Activated CD8-positive, alpha-beta memory T cell treated with anti-CD3 and anti-CD28 coated beads for 48 hours (primary cell): ENCODE measurements around the gene MINK1.
A peak's percentile ranks its signal among the peaks of the same experiment; 100 is the strongest.
"Not testable (repeated sequence)": the region's sequence is repeated elsewhere in the genome, so short reads cannot be mapped to it uniquely, and the experiment has no call there.

Source experiments
- DNase-seq, 3 experiments: peaks; one replicate each; pipeline ENCODE4 v3.0.0-alpha.2; 2020; ENCODE audit warnings: low read depth in 2 of 3, low spot score in 2 of 3

The MINK1 gene

GRCh38 chr17:4810696-4811290 is 22.3 kb upstream of the MINK1 start:
- DNase-seq: no peak

- DNase-seq: no peak
These were observed 21.7 kb upstream of the MINK1 start for GRCh38 chr17:4811471-4811870.

GRCh38 chr17:4812690-4813089 is 20.4 kb upstream of the MINK1 start:
- no peak for DNase-seq

- no peak for DNase-seq
These were observed 18.0 kb upstream of the MINK1 start for GRCh38 chr17:4815043-4815675.

- no peak for DNase-seq
These were observed 16.3 kb upstream of the MINK1 start for GRCh38 chr17:4816826-4817225.

- DNase-seq: no peak
These were observed 14.9 kb upstream of the MINK1 start for GRCh38 chr17:4818276-4818675.

GRCh38 chr17:4822835-4823234 is 10.3 kb upstream of the MINK1 start:
- DNase-seq: no peak

- no peak for DNase-seq
These were observed 9.6 kb upstream of the MINK1 start for GRCh38 chr17:4823373-4824089.

- DNase-seq: no peak
These were observed 5.7 kb upstream of the MINK1 start for GRCh38 chr17:4827399-4827798.

GRCh38 chr17:4832829-4833177 is 337 bp upstream of the MINK1 start:
- DNase-seq: not testable (repeated sequence)

GRCh38 chr17:4833941-4834680 is 971 bp downstream of the MINK1 start:
- no peak for DNase-seq

GRCh38 chr17:4834681-4835020 is 1.5 kb downstream of the MINK1 start:
- no peak for DNase-seq

GRCh38 chr17:4836221-4836620 is 3.1 kb downstream of the MINK1 start:
- no peak for DNase-seq

- no peak for DNase-seq
These were observed 4.5 kb downstream of the MINK1 start for GRCh38 chr17:4837471-4838308.

- DNase-seq: no peak
These were observed 5.2 kb downstream of the MINK1 start for GRCh38 chr17:4838309-4838785.

- no peak for DNase-seq
These were observed 6.1 kb downstream of the MINK1 start for GRCh38 chr17:4839221-4839620.

- no peak for DNase-seq
These were observed 7.1 kb downstream of the MINK1 start for GRCh38 chr17:4839965-4840892.

GRCh38 chr17:4840893-4841242 is 7.7 kb downstream of the MINK1 start:
- peak in 1 of 3 experiments; percentile 14 for DNase-seq

- DNase-seq: no peak
These were observed 9.2 kb downstream of the MINK1 start for GRCh38 chr17:4842376-4842775.
